Heart right ventricle (tissue), 16 donors: ENCODE measurements around the gene NT5C2. TPM values are rescaled to one million over a fixed set of nuclear protein-coding genes. Genes with fewer than 3 reads are reported as not detected.

ENCODE experiments used
- ATAC-seq, 8 donors: fragments of 200-7000 bp; cut with Tn5 transposase; one replicate each; pipeline ENCODE4 v1.9.1; 2020; ENCODE audit warnings: mild to moderate bottlenecking in 8 of 8, moderate library complexity in 8 of 8, moderate number of reproducible peaks in 1 of 8
- DNase-seq, 2 donors: peaks; one replicate each; pipeline ENCODE4 v3.0.0-alpha.2; 2020
- H3K27ac ChIP-seq, 10 donors: fragments of 200-600 bp; sonication (generic) in 2 of 10; one replicate each; pipeline versions ENCODE4 v1.5.0 to v1.8.0; 2020 to 2022; ENCODE audit warnings: mild to moderate bottlenecking in 3 of 10
- H3K27me3 ChIP-seq, 7 donors: fragments of 200-600 bp; one replicate each; pipeline ENCODE4 v1.8.0; 2021 to 2022; ENCODE audit warnings: mild to moderate bottlenecking in 2 of 7
- H3K36me3 ChIP-seq, 9 donors: fragments of 200-600 bp; sonication (generic) in 1 of 9; one replicate each; pipeline versions ENCODE4 v1.5.0 to v1.8.0; 2020 to 2022; ENCODE audit warnings: mild to moderate bottlenecking in 2 of 9
- H3K4me1 ChIP-seq, 9 donors: fragments of 200-600 bp; sonication (generic) in 1 of 9; one replicate each; pipeline versions ENCODE4 v1.5.0 to v1.8.0; 2020 to 2022; ENCODE audit warnings: mild to moderate bottlenecking in 4 of 9
- H3K4me3 ChIP-seq, 10 donors: fragments of 200-600 bp; sonication (generic) in 2 of 10; one replicate each; pipeline versions ENCODE4 v1.5.0 to v1.8.0; 2020 to 2022; ENCODE audit warnings: mild to moderate bottlenecking in 7 of 10, moderate library complexity in 2 of 10
- H3K9me3 ChIP-seq, 11 donors: fragments of 200-600 bp in 10 of 11; sonication (generic) in 2 of 11; one replicate each; pipeline versions ENCODE4 v1.5.0 to v1.8.0; 2013 to 2022; ENCODE audit warnings: mild to moderate bottlenecking in 2 of 11, control low read depth in 1 of 11, moderate library complexity in 1 of 11
- CTCF ChIP-seq, 9 donors: fragments of 200-600 bp; sonication (generic) in 2 of 9; IDR thresholded peaks; one replicate each; pipeline versions ENCODE4 v1.5.0 to v1.8.0; 2021 to 2022; ENCODE audit warnings: antibody characterized with exemption in 9 of 9, mild to moderate bottlenecking in 5 of 9, moderate library complexity in 1 of 9
- WGBS, 2 donors: extraction: QIAGEN DNeasy Blood & Tissue Kit; methylation state at CpG; one replicate each; pipeline ENCODE4 v1.1.7; 2013; ENCODE audit warnings: inconsistent platforms in 1 of 2; 5-methylcytosine and 5-hydroxymethylcytosine counted together
- intact Hi-C, 10 donors: fragments of 100-400 bp; cut with DNase I; formaldehyde crosslinking; loops; one replicate each; pipeline versions ENCODE4 v1.11.1 to v1.14.2; 2022
- polyA plus RNA-seq, 2 donors: library from polyadenylated mRNA; stranded (reverse); fragments of 200-250 nt; gene quantifications; one replicate each; pipeline ENCODE4 v1.2.3, GENCODE V29; 2013
- total RNA-seq, 10 donors: library from RNA; stranded (reverse); fragmentation: NEBNext Ultra II Directional in 3 of 10; extraction: Animal tissue kit (Norgen Biotek cat#: 25700) in 3 of 10; gene quantifications; one replicate each; pipeline versions ENCODE4 v1.2.1 to v1.2.4, GENCODE V29; 2021 to 2023
- donor health status: Arrhythmogenic right ventricular cardiomyopathy.
- donor health status: ischemic (EF 13 %, LVEDD 7.1; RV severe dilation, severe dysfunction).
- donor health status: healthy with polysubstance abuse.
- donor health status: DM: no; HTN: yes; CAD: no.
- donor health status: DM: no; HTN: no; CAD: no.
- donor health status: ischemic (EF 25% LVEDD 6.9; RV normal size, moderate dysfunction).
- donor health status: ischemic (EF 25% LVEDD 5.7; RV mildly dilated, moderate dysfunction).
- donor health status: healthy.
- donor health status: DM: yes; HTN: yes; CAD: no.
- donor health status: Ischemic cardiomyopathy.
- donor health status: ischemic (EF 35%, LVEDD 5.7; RV mildly dilated, moderate dysfunction).
- donor health status: nonischemic (EF 11% LVEDD 7.7; RV severe dilation, severe dysfunction).
- donor health status: DM: yes; HTN: yes; CAD: no.
- donor health status: PGD.
- donor health status: ischemic (EF 29% LVEDD 5.4; RV normal size, mild dysfunction).
- donor health status: nonischemic (EF 23%, LVEDD 6.1; RV moderate dilation, normal function).

The NT5C2 gene
- total and polyA plus RNA-seq, 12 donors: 23.9 to 88.2 (median 53.5) TPM

GRCh38 chr10:103079100-103079499, 114.0 kb downstream of the NT5C2 start:
- no peak overlapping the region for H3K27ac ChIP-seq
- DNase-seq (no peak), ATAC-seq (no peak)
- peaks cover 0 to 75% (median 24%) of the 10 kb centered on the region in 9 donors for H3K36me3 ChIP-seq
- no peaks in the 10 kb centered on the region for H3K9me3 ChIP-seq
- WGBS, 2 donors: 94 to 97% methylated on average over 7 of the region's 7 CpGs
- H3K27me3 ChIP-seq: no peaks in the 10 kb centered on the region
- no peaks in the 10 kb centered on the region for H3K4me1 ChIP-seq
- no peak overlapping the region for H3K4me3 ChIP-seq
- intact Hi-C loops: loop anchor here in 4 of 10 donors (10.0 kb wide), 3 partner anchors 166 to 354 kb away; partner anchors contain the start of genes CYP17A1 (in 3 of the 4) and RPEL1 (in 1 of the 4)
- no peak for TF ChIP-seq CTCF (IDR thresholded peaks at IDR 0.05)

DNA sequence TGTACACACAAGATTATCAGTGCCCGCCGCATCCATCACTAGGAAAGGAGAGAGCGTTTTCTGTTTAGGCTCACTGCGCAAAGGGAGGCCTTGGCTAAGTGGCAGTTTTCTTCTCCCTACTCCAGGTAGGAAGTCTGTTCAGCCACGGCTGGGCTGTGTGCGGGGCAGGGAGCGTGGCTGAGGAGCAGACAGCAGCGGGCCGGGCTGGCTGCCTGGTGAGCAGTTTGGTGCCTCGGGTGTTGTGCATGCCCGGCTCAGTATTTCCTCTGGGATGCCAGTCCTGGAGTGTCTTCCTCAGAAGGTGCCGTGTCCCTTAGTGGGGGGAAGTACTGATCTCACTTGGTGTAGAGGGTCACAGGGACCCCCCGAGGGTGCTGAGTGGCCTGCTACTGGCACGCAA, 114.4 kb downstream of the NT5C2 start:
- H3K27ac ChIP-seq: no peak overlapping the region
- intact Hi-C loops: loop anchor here in 4 of 10 donors (10.0 kb wide), 3 partner anchors 166 to 354 kb away; partner anchors contain the start of genes CYP17A1 (in 3 of the 4) and RPEL1 (in 1 of the 4)
- TF ChIP-seq CTCF (IDR thresholded peaks at IDR 0.05): no peak
- H3K4me3 ChIP-seq: no peak overlapping the region
- ATAC-seq: no peak
- H3K9me3 ChIP-seq: no peaks in the 10 kb centered on the region
- H3K36me3 ChIP-seq: peaks cover 0 to 71% (median 24%) of the 10 kb centered on the region in 9 donors
- DNase-seq: no peak
- 93 to 95% methylated on average over 14 of the region's 14 CpGs for whole genome bisulfite sequencing, 2 donors
- H3K27me3 ChIP-seq: no peaks in the 10 kb centered on the region
- no peaks in the 10 kb centered on the region for H3K4me1 ChIP-seq

GRCh38 chr10:103078309-103078615, 114.8 kb downstream of the NT5C2 start:
- TF ChIP-seq CTCF (IDR thresholded peaks at IDR 0.05): no peak
- Histone ChIP-seq H3K9me3 (no peaks in the 10 kb centered on the region), H3K4me1 (no peaks in the 10 kb centered on the region), H3K27ac (no peak overlapping the region), H3K27me3 (no peaks in the 10 kb centered on the region), H3K4me3 (no peak overlapping the region), H3K36me3 (peaks cover 0 to 67% (median 24%) of the 10 kb centered on the region in 9 donors)
- WGBS, 2 donors: 80 to 89% methylated on average over 3 of the region's 3 CpGs
- intact Hi-C loops: loop anchor here in 4 of 10 donors (10.0 kb wide), 3 partner anchors 167 to 353 kb away; partner anchors contain the start of genes CYP17A1 (in 3 of the 4) and RPEL1 (in 1 of the 4)
- DNase-seq (no peak), ATAC-seq (no peak)

- 73 to 80% methylated on average over 16 of the region's 16 CpGs for WGBS, 2 donors
- H3K4me3 ChIP-seq: no peak overlapping the region
- H3K36me3 ChIP-seq: peaks cover 0 to 67% (median 24%) of the 10 kb centered on the region in 9 donors
- no peaks in the 10 kb centered on the region for H3K9me3 ChIP-seq
- intact Hi-C loops: loop anchor here in 4 of 10 donors (10.0 kb wide), 3 partner anchors 167 to 353 kb away; partner anchors contain the start of genes CYP17A1 (in 3 of the 4) and RPEL1 (in 1 of the 4)
- no peaks in the 10 kb centered on the region for H3K27me3 ChIP-seq
- DNase-seq: no peak
- H3K27ac ChIP-seq: no peak overlapping the region
- H3K4me1 ChIP-seq: no peaks in the 10 kb centered on the region
- TF ChIP-seq CTCF (IDR thresholded peaks at IDR 0.05): no peak
- no peak for ATAC-seq
Observed at GRCh38 chr10:103077491-103078308, 115.4 kb downstream of the NT5C2 start.
